Medulla oblongata (tissue), 1 donor: ENCODE measurements around the gene ALKBH2.
"Not testable (repeated sequence)": the region's sequence is repeated elsewhere in the genome, so short reads cannot be mapped to it uniquely, and the experiment has no call there.

Experiments used
- DNase-seq: peaks from one replicate; pipeline ENCODE4 v3.0.0-alpha.2; 2015; ENCODE audit errors: extremely low spot score

The ALKBH2 gene

DNA sequence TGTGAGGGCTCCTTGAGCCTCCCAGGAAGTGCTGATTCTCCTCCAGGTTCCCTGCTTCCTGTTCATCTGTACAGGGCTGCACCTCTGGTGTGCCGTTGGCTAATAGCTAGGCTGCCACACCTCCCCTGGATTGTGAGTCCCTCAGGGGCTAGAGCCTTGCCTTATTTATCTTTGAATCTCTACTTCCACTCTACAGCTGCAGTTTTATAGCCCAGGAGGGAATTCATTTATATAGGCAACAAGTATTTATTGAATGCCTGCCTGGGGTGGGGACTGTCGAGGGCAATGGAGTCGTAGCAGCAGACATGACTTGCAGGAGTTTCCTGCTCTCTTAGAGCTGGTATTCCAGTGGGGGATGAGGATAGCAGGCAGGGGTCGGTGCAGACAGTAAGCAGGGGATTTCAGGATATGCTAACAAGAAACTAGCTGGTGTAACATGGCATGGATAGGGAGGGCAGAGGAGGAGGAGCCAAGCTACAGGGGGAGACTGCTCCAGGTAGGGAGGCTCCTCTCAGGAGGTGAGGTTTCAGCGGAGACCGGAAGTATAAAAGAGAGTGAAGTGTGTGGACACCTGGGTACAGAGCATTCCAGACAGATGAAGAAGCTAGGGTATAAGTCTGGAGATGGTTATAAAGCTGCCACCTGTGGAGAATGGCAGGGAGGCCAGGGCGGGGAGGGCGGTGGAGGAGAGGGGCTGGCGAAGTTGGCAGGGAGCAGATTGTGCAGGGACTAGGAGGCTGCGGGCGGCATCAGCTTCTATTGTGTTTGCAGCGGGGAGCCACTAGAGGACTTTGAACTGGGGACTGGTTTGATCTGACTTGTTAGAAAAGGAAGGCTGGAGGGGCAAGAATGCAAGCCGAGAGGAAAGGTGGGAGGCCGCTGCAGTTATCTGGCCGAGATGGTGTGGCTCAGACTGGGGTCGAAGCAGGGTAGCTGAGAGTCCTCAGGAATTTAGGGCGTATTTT, 23.7 kb downstream of the ALKBH2 start:
- no peak for DNase-seq

DNA sequence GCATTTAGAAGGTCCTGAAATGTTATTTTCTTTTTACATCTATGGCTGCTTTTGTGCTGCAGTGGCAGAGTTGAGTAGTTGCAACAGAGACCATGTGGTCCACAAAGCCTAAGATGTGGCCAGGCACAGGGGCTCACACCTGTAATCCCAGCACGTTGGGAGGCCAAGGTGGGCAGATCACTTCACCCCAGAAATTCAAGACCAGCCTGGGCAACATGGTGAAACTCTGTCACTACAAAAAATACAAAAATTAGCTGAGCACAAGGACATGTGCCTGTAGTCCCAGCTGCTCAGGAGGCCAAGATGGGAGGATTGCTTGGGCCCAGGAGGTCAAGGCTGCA, 27.4 kb downstream of the ALKBH2 start:
- no peak for DNase-seq

DNA sequence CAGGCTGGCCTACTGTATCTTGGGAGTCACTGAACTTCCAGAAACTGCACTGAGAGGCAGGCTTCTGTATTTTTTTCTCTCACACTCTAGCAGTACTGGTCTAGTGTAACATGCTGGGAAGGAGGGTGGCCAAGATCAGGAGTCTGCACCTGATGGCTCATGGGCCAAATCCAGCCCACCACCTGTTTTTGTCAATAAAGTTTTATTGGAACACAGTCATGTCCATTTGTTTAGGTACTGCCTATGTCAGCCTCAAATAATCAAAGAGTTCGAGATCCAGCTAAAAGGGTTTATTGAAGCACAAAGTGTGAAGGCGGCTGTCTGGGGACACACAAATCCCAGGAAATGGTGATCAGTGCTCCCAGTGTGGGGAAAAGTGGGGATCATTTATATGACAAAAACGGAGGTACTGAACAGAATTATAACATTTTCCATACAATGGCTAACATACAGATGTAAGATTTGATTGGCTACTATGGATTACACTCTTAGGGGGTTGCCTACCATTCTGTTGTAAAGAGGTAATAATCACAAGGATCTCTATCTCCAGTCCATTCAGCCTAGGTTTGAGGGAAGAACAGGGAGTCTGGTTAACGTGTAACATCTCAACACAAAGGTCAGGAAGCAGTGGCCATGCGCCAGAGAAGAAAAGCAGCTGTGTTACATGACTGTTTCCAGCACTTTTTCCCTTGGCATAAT, 28.0 kb downstream of the ALKBH2 start:
- no peak for DNase-seq

DNA sequence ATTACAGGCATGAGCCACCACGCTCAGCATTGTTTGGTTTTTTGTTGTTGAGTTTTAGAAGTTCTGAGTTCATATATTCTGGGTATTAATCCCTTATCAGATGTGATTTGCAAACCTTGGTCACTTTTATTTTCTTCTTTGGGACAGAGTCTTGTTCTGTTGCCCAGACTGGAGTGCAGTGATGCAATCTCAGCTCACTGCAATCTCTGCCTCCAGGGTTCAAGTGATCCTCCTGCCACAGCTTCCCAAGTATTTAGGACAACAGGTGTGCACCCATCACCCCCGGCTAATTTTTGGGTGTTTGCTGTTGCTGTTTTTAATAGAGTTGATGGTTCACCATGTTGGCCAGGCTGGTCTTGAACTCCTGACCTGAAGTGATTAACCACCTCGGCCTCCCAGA, 29.1 kb downstream of the ALKBH2 start:
- no peak for DNase-seq

DNA sequence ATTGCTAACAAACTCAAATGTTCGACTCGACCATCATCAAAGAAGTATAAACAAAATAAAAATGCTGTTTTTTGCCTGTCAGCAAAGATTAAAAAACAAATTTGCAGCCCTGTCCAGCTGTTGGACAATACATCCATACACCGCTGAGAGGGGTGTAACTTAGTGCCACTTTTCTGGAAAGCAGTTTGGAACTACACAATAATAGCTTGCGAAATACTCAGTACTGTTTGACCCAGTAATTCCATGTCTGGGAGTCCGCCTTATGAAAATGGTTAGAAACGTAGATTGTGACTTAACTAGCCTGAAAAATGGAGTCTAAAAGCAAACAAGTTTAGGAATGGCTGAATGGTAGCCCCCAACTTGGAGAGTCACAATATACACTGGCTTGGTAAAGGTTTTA, 34.5 kb downstream of the ALKBH2 start:
- no peak for DNase-seq

DNA sequence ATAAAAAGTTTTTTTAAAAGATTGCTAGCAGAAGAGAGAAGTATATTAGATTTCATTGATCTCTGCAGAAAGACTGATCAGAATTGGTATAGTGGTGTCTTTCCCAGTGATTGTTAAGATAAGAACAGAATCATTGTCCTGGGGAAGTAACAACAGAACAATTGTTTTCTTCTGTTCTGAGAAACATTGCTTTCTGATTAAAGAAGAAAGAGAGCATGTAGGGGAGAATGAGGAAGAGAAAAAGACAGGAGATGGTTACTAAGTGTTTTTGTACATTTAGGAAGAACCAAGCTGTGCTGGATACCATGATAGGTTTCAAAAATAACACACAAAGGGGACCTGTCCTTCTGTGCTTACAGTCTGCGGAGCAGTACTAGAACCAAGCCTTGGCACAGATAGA, 35.9 kb downstream of the ALKBH2 start:
- DNase-seq = peak; percentile 72

DNA sequence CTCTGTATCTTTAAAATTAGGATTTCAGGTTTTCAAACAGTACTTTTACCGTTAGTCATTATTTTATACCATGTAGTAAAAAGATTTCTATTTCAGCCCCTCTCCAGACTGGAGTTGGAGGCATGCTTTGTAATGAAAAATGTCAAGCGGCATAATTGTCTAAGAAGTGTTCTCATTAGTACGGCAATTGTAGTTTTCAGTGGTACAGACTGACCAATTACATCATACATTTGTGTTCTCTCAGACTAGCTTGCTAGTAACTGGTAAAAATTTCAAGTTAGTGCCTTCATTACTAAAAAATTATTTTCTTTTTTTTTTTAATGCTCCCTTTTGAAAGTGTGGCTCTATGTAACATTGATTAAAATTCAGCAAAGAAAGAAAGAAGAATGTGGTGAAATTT, 36.4 kb downstream of the ALKBH2 start:
- DNase-seq = peak; percentile 57

DNA sequence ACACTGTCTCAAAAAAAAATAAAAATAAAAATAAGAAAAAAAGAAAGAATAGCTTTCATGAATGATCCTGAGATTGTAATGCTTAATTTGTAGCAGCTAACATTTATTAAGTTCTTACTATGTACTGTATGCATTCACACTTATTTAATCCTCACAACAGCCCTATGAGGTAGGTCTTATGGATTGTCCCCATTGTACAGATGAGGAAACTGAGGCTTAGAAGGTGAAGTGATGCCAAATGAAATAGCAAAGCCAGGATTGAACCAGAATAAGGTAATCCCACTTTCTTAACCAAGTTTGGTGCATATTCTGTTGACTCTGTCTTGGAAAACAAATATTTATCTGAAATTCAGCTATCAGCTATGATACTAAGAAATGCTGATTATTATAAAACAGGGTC, 38.8 kb downstream of the ALKBH2 start:
- no peak for DNase-seq

DNA sequence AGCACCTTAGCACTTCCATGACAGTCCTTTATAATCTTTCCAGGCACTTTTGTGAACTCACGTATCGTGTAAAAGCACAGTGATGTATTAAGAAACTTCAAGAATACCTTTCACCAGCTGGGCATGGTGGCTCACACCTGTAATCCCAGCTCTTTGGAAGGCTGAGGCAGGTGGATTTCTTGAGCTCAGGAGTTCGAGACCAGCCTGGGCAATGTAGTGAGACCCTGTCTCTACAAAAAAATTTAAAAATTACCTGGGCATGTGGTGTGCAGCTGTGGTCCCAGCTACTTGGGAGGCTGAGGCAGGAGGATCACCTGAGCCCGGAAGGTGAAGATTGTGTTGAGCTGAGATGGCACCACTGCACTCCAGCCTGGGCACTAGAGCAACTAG, 39.2 kb downstream of the ALKBH2 start:
- not testable (repeated sequence) for DNase-seq

DNA sequence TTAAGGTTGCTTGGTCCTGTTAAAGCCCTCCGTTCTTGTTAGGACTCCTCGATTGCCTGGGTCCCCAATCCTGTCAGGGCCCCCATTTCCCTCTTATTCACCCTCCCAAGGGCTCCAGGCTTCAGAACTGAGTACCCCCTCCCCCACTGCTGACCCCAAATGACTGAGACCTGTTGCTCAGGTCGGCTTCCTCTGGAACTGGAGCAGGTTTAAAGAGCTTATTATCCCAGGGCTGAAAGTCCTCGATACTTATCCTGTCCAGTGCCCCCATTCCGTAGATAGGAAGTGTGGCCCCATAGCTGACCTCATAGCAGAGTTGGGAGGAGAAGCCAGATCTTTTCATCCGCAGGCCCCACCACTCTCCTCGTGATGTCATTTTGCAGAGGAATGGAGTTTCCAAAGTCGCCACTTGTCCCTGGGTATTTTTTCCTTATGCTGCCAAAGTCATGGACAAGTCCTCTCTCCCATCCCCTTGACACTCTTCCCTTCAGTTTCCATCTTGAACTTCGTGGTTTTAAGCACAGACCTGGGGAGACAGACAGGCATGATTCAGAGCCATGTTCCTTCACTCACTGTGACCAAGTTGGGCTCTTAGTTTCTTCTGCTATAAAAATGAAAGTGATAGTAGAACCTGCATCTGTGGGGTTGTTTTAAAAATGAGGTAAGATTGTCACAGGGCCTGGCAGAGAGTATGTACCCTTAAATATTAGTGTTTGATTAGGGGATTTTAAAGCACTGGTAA, 39.7 kb downstream of the ALKBH2 start:
- peak; percentile 23 for DNase-seq

DNA sequence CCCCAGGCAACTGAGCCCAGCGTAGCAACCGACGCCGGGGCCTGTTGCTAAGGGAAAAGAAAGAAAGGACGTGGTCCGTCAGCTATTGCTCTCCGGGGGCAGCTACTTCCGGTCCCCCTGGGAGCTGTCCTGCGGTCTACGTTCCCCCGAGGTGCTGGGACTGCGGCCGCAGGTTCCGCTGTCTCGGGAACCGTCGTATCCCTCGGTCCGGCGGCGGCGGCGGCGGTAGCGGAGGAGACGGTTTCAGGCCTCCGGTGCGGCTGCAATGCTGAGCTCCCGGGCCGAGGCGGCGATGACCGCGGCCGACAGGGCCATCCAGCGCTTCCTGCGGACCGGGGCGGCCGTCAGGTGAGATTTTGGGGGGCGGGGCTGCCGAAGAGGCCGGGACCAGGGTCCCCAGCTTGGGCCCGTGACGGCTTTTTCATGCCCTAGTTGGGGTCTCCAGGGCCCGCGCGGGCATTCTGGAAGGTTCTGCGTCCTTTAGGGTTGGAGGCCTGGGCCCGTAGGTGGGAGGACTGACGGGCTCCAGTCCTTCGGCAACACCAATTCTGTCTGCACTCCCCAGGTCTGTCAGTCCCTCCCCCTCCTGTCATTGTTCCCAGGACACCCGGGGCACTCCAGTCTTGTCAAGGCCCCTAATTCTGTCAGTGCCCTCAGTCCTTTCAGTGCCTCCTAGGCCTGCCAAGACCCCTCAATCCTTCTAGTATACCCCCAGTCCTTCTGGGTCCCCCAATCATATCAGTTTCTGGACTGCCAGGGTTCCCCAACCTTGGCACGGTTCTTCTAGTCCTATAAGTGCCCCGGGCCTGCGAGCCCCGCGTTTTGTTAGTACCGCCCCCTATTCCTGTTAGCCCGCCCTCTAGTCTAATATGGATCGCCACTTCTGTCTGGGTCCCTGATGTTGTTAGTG, 40.6 kb downstream of the ALKBH2 start, which contains the start of gene USP30:
Gene USP30 (plus strand): TSS at position 163 of the 910 bp plus-strand sequence. CDS start 103 bp downstream, at position 266.
- DNase-seq = peak; percentile 85

DNA sequence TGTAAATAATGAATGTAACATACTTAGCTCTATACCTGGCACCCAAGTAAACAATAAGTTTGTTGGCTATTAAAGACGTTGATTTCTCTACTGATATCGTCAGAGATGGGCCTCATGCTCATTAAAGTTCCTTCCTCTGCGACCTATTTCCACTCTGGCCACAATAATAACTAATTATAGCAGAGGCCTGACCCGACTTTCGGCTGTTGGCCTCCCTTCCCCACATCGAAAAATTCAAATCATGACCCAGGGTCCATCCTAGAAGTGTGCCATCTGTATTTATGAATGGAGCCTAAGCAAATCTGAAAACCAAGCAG, 41.2 kb downstream of the ALKBH2 start:
- DNase-seq = no peak

DNA sequence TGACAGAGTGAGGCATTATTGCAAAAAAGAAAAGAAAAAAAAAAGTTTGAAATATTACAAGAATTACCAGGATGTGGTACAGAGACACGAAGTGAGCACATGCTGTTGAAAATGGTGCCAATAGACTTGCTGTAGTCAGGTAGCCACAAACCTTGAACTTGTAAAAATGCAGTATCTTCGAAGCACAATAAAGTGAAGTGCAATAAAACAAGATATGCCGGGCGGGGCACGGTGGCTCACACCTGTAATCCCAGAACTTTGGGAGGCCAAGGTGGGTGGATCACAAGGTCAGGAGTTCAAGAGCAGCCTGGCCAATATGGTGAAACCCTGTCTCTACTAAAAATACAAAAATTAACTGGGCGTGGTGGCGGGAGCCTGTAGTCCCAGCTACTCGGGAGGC, 43.5 kb downstream of the ALKBH2 start:
- DNase-seq = not testable (repeated sequence)

DNA sequence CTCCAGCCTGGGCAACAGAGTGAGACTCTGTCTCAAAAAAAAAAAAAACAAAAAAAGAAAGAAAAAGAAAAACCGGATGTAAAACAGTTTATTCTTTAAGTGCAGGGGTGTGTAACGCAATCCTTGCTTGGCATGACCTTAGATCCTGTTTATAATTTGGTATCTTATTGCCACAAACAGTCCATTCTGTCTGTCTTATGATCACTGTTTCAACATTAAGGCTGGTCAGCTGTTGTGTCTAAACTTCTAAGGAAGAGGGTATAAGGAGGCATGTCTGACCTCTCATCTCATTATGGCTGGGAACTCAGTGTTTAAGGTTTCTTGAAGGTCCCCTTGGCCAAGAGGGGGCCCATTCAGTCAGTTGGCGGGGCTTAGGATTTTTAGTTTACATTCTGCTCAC, 44.6 kb downstream of the ALKBH2 start:
- not testable (repeated sequence) for DNase-seq

DNA sequence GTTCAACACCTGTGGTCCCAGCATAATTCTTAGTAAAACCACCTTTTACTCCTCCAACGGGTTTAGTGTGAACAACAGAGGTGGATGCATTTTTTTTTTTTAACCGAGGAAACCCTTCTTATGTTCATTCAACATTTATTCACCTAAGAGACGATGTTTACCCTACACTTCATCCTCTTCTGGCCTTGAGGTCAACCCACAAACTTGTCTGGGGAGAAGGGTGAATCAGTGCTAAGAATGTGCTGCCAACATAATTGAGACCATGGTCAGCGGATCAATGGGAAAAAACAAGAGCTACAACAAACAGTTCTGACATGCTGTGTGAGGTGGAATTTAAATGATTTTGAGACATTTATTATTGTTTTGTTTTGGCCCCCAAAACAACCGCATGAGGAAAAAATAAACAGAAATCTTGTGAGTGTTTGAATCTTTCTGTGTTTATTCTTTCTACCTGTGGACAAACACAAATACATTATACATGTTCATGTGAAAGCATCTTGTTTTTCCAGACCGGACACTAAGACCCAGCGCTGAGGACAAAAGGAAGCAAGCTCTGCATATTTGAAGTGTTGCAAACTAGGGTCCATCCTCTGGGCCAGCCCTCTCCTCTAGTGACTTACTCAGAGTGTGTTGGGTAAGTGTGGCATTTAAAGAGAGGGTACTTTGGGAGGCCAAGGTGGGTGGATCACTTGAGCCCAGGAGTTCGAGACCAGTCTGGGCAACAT, 46.0 kb downstream of the ALKBH2 start:
- DNase-seq = no peak

DNA sequence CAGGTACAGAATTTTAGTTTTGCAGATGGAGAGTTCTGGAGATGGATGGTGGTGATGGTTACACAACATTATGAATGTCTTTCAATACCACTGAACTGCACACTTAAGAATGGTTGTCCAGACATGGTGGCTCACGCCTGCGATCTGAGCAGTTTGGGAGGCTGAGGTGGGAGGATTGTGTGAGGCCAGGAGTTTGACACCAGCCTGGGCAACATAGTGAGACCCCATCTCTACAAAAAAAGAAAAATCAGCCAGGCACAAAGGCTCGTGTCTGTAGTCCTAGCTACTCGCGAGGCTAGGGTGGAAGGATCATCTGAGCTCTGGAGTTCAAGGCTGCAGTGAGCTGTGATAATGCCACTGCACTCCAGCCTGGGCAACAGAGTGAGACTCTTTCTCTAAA, 49.0 kb downstream of the ALKBH2 start:
- no peak for DNase-seq
